ENCODE results near the gene MID1IP1. TPM values are rescaled to one million over a fixed set of nuclear protein-coding genes. Genes with fewer than 3 reads are reported as not detected.
A peak's percentile ranks its signal among the peaks of the same experiment; 100 is the strongest.

MID1IP1 gene
- polyA plus RNA-seq, 1 donor from 2014 or later, result 8.2 TPM

DNA sequence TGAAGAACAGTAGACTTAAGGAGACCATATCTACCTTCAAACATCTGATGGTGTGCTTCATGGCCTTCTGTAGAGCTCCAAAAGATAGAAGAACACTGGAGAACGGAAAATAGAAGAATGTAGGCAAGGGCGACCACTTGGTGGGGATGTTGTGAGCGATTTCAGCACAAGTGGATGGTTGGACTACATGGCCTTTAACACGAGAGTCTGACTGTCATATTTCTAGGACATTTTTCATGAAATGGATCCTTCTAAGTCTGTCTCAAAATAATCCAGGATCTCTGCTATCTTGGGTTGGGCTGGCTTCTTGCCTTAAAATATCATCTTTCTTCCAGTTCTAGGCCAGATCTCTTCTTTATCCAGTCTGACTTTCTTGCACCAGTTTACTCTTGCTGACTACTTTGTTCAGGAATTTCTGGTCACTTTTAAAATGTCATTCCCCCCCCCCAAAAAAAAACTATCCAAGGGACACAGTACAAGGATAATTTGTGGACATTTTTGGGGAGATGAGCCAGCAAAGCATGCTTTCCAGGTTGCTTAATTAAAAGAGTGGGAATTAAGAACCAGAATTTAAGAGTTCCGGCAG is 1.2 kb upstream of the MID1IP1 start:
- H3K79me2 ChIP-seq (replicated peaks; ENCODE audit: insufficient read depth, low read length), result peaks cover 3% of the 10 kb centered on the region

GRCh38 chrX:38803243-38803587 is 2.0 kb downstream of the MID1IP1 start:
- Histone ChIP-seq H3K9ac (ENCODE audit: low read length) (no peak overlapping the region), H2AFZ (ENCODE audit: low read depth, low read length) (no peak overlapping the region), H3K27me3 (ENCODE audit: insufficient read depth, low read depth, low read length) (no peaks in the 10 kb centered on the region)

More for the DNA sequence above, 1.2 kb upstream of the MID1IP1 start:
- Histone ChIP-seq H3K36me3 (ENCODE audit: insufficient read depth, low read length) (no peaks in the 10 kb centered on the region), H2AFZ (ENCODE audit: low read depth, low read length) (no peak overlapping the region), H3K27me3 (ENCODE audit: insufficient read depth, low read depth, low read length) (no peaks in the 10 kb centered on the region), H3K27ac (ENCODE audit: low read length) (no peak overlapping the region), H3K9ac (ENCODE audit: low read length) (no peak overlapping the region), H3K9me2 (ENCODE audit: insufficient read depth, low read length) (no peaks in the 10 kb centered on the region), H3K4me2 (ENCODE audit: low read length) (no peak overlapping the region), H4K20me1 (ENCODE audit: insufficient read depth) (no peaks in the 10 kb centered on the region), H3K4me3 (ENCODE audit: low read length) (no peak overlapping the region), H3K9me3 (ENCODE audit: low read length) (no peaks in the 10 kb centered on the region), H3F3A (ENCODE audit: insufficient read depth, low read length, poor library complexity, severe bottlenecking) (no peaks in the 10 kb centered on the region)
- TF ChIP-seq MXI1 (conservative IDR thresholded peaks at IDR 0.05; ENCODE audit: poor library complexity, severe bottlenecking) (no peak), RAD21 (conservative IDR thresholded peaks at IDR 0.05) (peak; percentile 43)
- TF ChIP-seq, protein P1, sequence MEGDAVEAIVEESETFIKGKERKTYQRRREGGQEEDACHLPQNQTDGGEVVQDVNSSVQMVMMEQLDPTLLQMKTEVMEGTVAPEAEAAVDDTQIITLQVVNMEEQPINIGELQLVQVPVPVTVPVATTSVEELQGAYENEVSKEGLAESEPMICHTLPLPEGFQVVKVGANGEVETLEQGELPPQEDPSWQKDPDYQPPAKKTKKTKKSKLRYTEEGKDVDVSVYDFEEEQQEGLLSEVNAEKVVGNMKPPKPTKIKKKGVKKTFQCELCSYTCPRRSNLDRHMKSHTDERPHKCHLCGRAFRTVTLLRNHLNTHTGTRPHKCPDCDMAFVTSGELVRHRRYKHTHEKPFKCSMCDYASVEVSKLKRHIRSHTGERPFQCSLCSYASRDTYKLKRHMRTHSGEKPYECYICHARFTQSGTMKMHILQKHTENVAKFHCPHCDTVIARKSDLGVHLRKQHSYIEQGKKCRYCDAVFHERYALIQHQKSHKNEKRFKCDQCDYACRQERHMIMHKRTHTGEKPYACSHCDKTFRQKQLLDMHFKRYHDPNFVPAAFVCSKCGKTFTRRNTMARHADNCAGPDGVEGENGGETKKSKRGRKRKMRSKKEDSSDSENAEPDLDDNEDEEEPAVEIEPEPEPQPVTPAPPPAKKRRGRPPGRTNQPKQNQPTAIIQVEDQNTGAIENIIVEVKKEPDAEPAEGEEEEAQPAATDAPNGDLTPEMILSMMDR (IDR thresholded peaks at IDR 0.05; ENCODE audit: poor library complexity, severe bottlenecking), result peak; percentile 30

More at GRCh38 chrX:38803243-38803587, 2.0 kb downstream of the MID1IP1 start:
- Histone ChIP-seq H3K4me2 (ENCODE audit: low read length) (no peak overlapping the region), H3K9me2 (ENCODE audit: insufficient read depth, low read length) (no peaks in the 10 kb centered on the region), H3K36me3 (ENCODE audit: insufficient read depth, low read length) (no peaks in the 10 kb centered on the region), H3K79me2 (replicated peaks; ENCODE audit: insufficient read depth, low read length) (peaks cover 3% of the 10 kb centered on the region), H4K20me1 (ENCODE audit: insufficient read depth) (no peaks in the 10 kb centered on the region), H3K27ac (ENCODE audit: low read length) (no peak overlapping the region), H3K4me3 (ENCODE audit: low read length) (no peak overlapping the region), H3F3A (ENCODE audit: insufficient read depth, low read length, poor library complexity, severe bottlenecking) (no peaks in the 10 kb centered on the region), H3K9me3 (ENCODE audit: low read length) (no peaks in the 10 kb centered on the region)
- TF ChIP-seq POLR2AphosphoS5 (IDR thresholded peaks at IDR 0.05), result no peak
- no peak for TF ChIP-seq TAF1 (IDR thresholded peaks at IDR 0.05; ENCODE audit: low read depth)
- no peak for TF ChIP-seq EZH2 (IDR thresholded peaks at IDR 0.05; ENCODE audit: borderline replicate concordance, insufficient read depth, low read length, poor library complexity, severe bottlenecking)
- TF ChIP-seq SMC3 (conservative IDR thresholded peaks at IDR 0.05; ENCODE audit: poor library complexity), result no peak
- TF ChIP-seq, protein P2, sequence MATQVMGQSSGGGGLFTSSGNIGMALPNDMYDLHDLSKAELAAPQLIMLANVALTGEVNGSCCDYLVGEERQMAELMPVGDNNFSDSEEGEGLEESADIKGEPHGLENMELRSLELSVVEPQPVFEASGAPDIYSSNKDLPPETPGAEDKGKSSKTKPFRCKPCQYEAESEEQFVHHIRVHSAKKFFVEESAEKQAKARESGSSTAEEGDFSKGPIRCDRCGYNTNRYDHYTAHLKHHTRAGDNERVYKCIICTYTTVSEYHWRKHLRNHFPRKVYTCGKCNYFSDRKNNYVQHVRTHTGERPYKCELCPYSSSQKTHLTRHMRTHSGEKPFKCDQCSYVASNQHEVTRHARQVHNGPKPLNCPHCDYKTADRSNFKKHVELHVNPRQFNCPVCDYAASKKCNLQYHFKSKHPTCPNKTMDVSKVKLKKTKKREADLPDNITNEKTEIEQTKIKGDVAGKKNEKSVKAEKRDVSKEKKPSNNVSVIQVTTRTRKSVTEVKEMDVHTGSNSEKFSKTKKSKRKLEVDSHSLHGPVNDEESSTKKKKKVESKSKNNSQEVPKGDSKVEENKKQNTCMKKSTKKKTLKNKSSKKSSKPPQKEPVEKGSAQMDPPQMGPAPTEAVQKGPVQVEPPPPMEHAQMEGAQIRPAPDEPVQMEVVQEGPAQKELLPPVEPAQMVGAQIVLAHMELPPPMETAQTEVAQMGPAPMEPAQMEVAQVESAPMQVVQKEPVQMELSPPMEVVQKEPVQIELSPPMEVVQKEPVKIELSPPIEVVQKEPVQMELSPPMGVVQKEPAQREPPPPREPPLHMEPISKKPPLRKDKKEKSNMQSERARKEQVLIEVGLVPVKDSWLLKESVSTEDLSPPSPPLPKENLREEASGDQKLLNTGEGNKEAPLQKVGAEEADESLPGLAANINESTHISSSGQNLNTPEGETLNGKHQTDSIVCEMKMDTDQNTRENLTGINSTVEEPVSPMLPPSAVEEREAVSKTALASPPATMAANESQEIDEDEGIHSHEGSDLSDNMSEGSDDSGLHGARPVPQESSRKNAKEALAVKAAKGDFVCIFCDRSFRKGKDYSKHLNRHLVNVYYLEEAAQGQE (IDR thresholded peaks at IDR 0.05; ENCODE audit: borderline replicate concordance), result no peak
- TF ChIP-seq RAD21 (conservative IDR thresholded peaks at IDR 0.05), result no peak
- no peak for TF ChIP-seq MXI1 (conservative IDR thresholded peaks at IDR 0.05; ENCODE audit: poor library complexity, severe bottlenecking)
- no peak for TF ChIP-seq EP300 (conservative IDR thresholded peaks at IDR 0.05; ENCODE audit: poor library complexity, severe bottlenecking)
- TF ChIP-seq, protein P1 (IDR thresholded peaks at IDR 0.05; ENCODE audit: poor library complexity, severe bottlenecking), result no peak

Measured in neural cell (in vitro differentiated cells).